Breast epithelium (tissue), 3 donors: Measurements from ENCODE around the gene ERC1.

ENCODE experiments used
- CTCF ChIP-seq, 3 donors: fragments of 450-650 bp; IDR thresholded peaks; one replicate each; pipeline ENCODE4 v1.5.1; 2016 to 2017; ENCODE audit warnings: antibody characterized with exemption in 3 of 3, mild to moderate bottlenecking in 3 of 3, moderate library complexity in 3 of 3
- POLR2AphosphoS5 ChIP-seq, 3 donors: sonication (generic); formaldehyde crosslinking; IDR thresholded peaks; one replicate each; pipeline ENCODE4 v1.6.1; 2017; ENCODE audit warnings: antibody characterized with exemption in 3 of 3

DNA sequence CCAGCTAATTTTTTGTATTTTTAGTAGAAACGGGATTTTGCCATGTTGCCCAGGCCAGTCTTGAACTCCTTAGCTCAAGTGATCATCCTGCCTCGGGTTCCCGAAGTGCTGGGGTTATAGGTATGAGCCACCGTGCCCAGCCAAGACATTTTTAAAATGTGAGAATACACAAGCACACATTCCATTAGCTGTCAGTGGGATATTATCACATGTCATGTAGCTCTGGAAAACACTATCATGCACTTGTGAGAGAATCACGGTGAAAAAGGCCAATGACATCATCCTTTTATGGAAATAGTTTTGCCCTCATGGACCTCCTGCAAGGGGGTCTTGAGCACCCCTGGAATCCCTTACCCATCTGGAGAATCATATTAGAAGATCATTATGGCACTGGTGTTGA, 28.3 kb downstream of the ERC1 start:
- TF ChIP-seq CTCF (IDR thresholded peaks at IDR 0.05) (no peak), POLR2AphosphoS5 (IDR thresholded peaks at IDR 0.05) (no peak)
